ENCODE measurements around the gene TSR3. TPM values are rescaled to one million over a fixed set of nuclear protein-coding genes. Genes with fewer than 3 reads are reported as not detected.
A peak's percentile ranks its signal among the peaks of the same experiment; 100 is the strongest.

Gene TSR3
- total RNA-seq, 3 donors from 2014 or later = 108 to 133 (median 112) TPM

DNA sequence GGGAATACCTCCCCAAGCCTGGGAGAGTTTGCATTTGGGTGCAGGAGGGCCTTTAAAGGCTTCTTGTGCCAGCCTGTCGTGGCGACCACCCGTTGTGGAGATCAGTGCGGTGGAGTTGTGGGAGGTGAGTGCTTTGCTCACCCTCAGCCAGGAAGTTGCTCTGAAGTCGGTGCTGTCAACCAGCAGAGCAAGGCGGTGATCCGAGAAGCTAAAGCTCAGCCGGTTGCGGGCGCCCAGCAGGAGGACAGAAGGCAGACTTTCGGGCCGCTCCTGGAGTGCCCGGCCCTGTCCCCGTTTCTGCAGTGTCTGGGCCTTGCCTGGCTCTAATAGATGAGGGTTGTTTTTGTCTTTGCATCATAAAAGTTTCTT, 40.9 kb downstream of the TSR3 start:
- peaks cover 45% of the 10 kb centered on the region for H3K4me1 Mint-ChIP-seq (ENCODE audit: low read depth)
- ATAC-seq = no peak

DNA sequence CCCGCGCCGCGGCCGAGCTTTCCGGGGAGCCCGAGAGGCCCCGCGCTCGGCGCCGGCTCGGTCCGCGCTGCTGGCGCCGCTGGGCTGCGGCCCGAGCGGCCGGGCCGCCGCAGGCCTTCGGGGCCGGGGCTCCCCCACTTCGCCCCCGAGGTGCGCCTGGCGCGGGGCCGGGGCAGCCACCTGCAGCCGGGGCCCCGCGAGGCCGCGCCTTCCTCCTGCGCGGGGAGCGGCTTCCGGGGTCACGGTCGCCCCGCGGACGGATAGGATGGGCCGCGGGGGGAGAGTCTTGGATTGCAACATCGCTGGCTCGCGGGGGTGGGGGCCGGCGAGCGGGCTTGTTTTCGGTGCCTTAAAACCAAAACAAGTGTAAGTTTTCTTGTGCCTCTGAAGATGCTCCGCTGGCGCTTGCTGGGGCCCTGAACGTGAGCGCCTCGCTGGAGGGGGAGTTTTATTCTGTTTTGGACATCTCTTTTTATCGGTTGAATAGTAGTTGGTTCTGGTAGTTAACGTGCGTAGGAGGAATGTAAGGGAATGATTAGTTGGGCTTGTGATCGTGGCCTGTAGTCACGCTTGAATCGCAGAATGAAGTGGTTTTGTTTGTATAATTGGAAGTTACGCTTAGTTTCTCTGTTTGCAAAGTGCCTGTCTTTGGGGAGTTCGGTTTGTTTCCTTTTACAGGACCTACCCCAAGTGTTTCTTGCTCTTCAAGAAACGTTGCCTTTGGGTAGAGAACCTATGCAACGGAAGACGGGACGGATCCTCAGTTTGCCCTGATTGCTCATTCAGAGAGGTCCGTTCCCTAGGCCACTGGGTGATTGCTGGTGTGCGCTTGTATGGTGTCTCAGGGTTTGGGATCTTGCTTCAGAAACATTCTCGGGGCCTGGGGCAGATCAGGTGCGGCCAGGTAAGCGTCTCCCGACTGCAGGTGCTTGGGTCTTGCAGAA, 41.5 kb downstream of the TSR3 start:
- Mint-ChIP-seq H3K4me3 (peak overlapping the region; percentile 99), H3K36me3 (ENCODE audit: insufficient read depth) (peaks cover 11% of the 10 kb centered on the region), H3K9me3 (no peaks in the 10 kb centered on the region), H3K4me1 (ENCODE audit: low read depth) (peaks cover 45% of the 10 kb centered on the region), H3K27me3 (ENCODE audit: low read depth) (no peaks in the 10 kb centered on the region)
- peak; percentile 38 for DNase-seq
- peak; percentile 36 to 40 for ATAC-seq

More for the DNA sequence above, 40.9 kb downstream of the TSR3 start:
- Mint-ChIP-seq H3K36me3 (ENCODE audit: insufficient read depth) (peaks cover 15% of the 10 kb centered on the region), H3K9me3 (no peaks in the 10 kb centered on the region), H3K27me3 (ENCODE audit: low read depth) (no peaks in the 10 kb centered on the region), H3K4me3 (peak overlapping the region; percentile 99)
- no peak for DNase-seq

DNA sequence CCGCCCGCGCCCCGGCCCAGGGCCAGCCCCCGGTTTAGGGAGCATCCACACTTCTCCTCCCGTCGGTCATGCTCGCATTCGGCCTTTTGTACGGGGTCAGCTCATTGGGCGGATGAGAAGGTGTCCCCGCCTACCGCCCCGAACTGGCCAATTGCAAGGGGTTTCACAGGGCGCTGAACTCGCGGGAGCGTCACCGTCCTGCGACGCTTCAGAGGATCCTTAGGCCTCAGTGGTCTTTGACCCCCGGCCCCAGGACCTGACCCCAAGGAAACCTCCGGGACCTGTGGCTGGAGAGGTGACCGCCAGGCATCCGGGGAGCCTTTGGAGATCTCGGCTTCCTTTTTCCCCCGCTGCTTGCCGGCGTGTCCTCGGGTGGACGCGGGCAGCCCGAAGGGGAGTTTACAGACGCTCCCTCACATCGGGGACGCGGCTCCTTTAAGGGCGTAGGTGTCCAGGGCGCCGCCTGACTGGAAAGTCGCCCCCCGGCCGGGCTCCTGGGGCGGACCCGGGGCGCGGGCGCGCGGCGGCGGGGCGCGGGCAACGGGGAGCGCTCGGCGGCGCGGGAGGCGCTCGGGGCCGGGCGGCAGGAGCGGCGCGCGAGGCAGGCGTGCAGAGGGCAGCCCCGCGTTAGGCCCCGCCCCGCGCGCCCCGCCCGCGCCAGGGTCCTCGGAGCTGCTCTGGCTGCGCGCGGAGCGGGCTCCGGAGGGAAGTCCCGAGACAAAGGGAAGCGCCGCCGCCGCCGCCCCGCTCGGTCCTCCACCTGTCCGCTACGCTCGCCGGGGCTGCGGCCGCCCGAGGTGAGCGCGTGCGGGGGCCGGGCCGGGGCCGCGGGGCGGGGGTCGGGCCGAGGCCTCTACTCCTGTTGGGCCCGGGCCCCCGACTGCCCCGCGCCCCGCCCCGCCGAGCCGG, 42.4 kb downstream of the TSR3 start, which contains the start of gene UBE2I:
Gene UBE2I, plus strand, starts transcription at position 660 of the 909 bp plus-strand sequence. CDS start 4,395 bp downstream, outside the sequence.
- peak within 1 kb of the TSS; percentile 99 for H3K4me3 Mint-ChIP-seq
- no peaks in the 10 kb centered on the region for H3K27me3 Mint-ChIP-seq (ENCODE audit: low read depth)
- ATAC-seq (peak; percentile 73 to 75), DNase-seq (peak; percentile 96)
- no peaks in the 10 kb centered on the region for H3K9me3 Mint-ChIP-seq
- peaks cover 11% of the 10 kb centered on the region for H3K36me3 Mint-ChIP-seq (ENCODE audit: insufficient read depth)
- peaks cover 46% of the 10 kb centered on the region for H3K4me1 Mint-ChIP-seq (ENCODE audit: low read depth)

DNA sequence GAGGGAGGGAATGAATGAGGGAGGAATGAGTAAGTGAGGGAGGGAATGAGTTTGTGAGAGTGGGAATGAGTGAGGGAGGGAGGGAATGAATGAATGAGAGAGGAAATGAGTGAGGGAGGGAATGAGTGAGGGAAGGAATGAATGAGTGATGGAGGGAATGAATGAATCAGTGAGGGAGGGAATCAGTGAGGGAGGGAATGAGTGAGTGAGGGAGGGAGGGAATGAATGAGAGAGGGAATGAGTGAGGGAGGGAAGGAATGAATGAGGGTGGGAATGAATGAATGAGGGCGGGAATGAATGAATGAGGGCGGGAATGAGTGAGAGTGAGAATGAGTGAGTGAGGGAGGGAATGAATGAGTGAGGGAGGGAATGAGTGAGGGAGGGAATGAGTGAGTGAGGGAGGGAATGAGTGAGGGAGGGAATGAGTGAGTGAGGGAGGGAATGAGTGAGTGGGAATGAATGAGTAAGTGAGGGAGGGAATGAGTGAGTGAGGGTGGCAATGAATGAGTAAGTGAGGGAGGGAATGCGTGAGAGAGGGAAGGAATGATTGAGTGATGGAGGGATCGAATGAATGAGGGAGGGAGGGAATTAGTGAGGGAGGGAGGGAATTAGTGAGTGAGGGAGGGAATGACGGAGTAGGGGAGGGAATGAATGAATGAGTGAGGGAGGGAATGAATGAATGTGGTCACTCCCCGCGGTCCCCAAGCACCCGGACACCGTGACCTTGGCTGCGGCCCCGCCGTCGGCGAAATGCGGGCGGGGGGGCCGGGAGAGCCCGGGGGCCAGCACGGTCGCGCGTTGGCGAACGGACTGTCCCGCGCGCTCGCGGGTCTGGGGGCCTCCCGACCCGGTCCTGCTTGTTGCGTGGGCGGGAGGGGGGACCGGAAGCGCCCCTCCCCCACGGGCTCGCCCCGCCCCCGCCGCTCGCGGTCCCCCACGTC, 43.4 kb downstream of the TSR3 start:
- Mint-ChIP-seq H3K4me3 (peak overlapping the region; percentile 86), H3K27me3 (ENCODE audit: low read depth) (no peaks in the 10 kb centered on the region), H3K4me1 (ENCODE audit: low read depth) (peaks cover 46% of the 10 kb centered on the region), H3K9me3 (no peaks in the 10 kb centered on the region), H3K36me3 (ENCODE audit: insufficient read depth) (peaks cover 11% of the 10 kb centered on the region)
- peak; percentile 5 to 7 for ATAC-seq
- no peak for DNase-seq

DNA sequence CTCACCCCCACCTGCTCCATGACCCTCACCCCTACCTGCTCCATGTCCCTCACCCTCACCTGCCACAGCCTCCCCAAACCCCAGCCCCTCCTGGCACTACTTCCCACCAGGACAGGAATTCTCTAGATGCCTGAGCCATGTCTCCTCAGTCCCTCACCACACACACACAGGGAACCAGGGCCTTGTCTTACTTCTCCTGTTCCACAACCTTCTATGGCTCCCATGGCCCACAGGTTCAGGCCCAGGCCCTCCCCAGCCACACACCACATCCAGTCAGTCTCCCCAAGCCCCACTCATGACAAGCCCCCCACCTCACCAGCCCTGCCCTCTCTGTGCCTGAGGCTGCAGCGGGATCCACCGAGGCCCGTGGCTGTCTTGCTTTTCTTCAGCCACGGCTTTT, 45.3 kb downstream of the TSR3 start:
- DNase-seq (no peak), ATAC-seq (no peak)
- H3K27me3 Mint-ChIP-seq (ENCODE audit: low read depth) = no peaks in the 10 kb centered on the region
- peaks cover 35% of the 10 kb centered on the region for H3K4me1 Mint-ChIP-seq (ENCODE audit: low read depth)
- H3K9me3 Mint-ChIP-seq = no peaks in the 10 kb centered on the region
- no peak overlapping the region for H3K4me3 Mint-ChIP-seq
- H3K36me3 Mint-ChIP-seq (ENCODE audit: insufficient read depth) = peaks cover 8% of the 10 kb centered on the region

DNA sequence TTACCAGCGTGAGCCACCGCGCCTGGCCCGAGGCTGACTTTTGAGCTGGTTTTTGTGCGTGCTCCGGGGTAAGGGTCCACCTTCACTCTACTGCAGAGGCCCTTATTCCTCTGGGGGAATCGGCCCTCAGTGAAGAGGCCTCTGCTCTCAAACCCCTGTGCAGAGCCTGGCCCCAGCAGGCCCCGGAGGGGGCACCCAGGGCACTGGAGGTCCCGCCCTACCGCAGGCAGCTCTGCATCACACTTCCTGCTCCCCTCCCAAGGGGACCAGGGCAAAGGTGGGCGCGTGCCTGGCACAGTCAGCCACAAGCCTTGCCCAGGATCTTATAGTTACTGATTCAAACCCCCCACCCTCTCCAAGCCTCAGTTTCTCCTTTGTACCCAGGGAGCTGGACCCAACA, 45.9 kb downstream of the TSR3 start:
- Mint-ChIP-seq H3K36me3 (ENCODE audit: insufficient read depth) (peaks cover 8% of the 10 kb centered on the region), H3K27me3 (ENCODE audit: low read depth) (no peaks in the 10 kb centered on the region), H3K4me1 (ENCODE audit: low read depth) (peaks cover 30% of the 10 kb centered on the region), H3K9me3 (no peaks in the 10 kb centered on the region), H3K4me3 (no peak overlapping the region)
- ATAC-seq (no peak), DNase-seq (no peak)

DNA sequence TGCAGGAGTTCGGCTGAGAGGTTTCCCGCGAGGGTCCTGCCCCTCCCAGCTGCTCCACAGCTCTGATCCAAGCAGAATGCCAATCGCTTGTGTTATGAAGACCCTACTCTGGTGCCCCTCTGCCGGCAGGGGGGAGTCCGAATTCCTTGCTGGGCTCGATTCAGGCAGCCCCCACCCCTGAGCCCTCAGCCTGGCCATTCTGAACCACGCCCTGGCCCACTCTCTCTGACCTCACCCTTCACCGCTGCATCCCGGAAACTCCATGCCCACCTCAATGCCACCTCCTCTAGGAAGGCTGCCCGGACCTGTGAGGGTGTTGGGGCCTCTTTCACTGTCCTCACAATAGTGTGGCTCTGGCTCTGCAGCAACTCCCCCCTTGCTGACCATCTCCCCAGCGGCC, 50.1 kb downstream of the TSR3 start:
- DNase-seq (no peak), ATAC-seq (no peak)
- H3K27me3 Mint-ChIP-seq (ENCODE audit: low read depth) = peaks cover 15% of the 10 kb centered on the region
- H3K4me1 Mint-ChIP-seq (ENCODE audit: low read depth) = peaks cover 28% of the 10 kb centered on the region
- H3K36me3 Mint-ChIP-seq (ENCODE audit: insufficient read depth) = no peaks in the 10 kb centered on the region
- no peak overlapping the region for H3K4me3 Mint-ChIP-seq
- no peaks in the 10 kb centered on the region for H3K9me3 Mint-ChIP-seq

DNA sequence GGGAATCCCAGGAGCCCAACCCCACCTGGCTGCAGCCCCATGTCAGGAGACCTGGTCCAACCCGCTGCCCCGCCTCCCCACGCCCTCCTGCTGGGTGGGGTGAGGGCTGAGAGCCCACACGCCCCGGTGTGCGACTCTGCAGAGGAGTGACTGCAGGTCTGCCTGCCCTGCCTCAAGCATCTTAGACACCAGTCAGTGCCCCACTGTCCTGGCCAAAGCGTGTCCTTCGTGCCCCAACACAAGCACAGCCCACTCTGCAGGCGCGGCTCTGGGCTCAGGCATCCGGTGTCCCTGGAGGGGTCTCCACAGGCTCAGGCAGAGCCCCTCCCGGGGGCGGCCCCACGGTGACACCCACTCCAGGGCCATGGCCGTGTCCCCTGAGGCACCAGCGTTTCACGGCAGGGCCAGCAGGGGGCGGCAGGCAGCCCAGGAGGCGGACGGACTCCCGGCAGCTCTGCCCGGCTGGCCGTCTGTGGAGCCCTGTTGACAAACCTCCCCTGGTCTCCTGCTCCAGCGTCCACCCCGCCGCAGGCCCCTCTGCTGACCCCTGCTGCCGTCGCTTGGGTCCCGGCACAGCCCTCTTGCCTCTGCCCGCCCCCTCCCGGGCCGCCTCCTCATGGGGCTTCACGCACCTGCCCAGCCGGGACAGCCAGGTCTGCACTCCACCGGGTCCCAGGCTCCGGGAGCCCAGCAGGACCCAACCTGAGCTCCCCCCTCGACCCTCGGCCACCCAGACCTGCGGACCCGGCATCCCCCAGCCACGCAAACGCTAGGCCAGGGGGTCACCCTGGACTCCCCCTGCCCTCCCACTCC, 50.8 kb downstream of the TSR3 start:
- Mint-ChIP-seq H3K4me3 (no peak overlapping the region), H3K27me3 (ENCODE audit: low read depth) (peaks cover 15% of the 10 kb centered on the region), H3K4me1 (ENCODE audit: low read depth) (peaks cover 25% of the 10 kb centered on the region), H3K36me3 (ENCODE audit: insufficient read depth) (no peaks in the 10 kb centered on the region), H3K9me3 (no peaks in the 10 kb centered on the region)
- DNase-seq = peak; percentile 65
- ATAC-seq = peak; percentile 78 to 79

DNA sequence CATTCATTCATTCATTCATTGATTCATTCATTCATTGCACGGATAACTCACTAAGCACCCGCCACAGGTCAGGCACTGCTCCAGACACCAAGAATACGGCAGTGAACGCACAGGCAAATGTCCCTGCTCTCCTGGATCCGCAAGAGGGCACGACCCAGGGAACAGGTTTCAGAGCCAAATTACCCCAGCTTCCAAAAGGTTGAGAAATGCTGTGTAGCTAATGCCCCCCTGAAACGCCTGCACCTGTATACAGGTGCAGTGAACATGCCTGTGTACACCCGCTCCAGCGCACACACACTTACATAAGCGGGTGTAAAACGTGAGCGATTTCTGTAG, 51.8 kb downstream of the TSR3 start:
- Mint-ChIP-seq H3K9me3 (no peaks in the 10 kb centered on the region), H3K27me3 (ENCODE audit: low read depth) (peaks cover 15% of the 10 kb centered on the region), H3K4me1 (ENCODE audit: low read depth) (peaks cover 24% of the 10 kb centered on the region), H3K4me3 (no peak overlapping the region), H3K36me3 (ENCODE audit: insufficient read depth) (no peaks in the 10 kb centered on the region)
- DNase-seq (no peak), ATAC-seq (no peak)

Other genes with a start within 250 kb of the TSR3 start
- under 1 TPM; 0.34 to 0.51 (median 0.41) TPM for gene CACNA1H, start 198.8 kb downstream of the TSR3 start, total RNA-seq
- gene TPSG1, start 126.6 kb downstream of the TSR3 start, total RNA-seq = not detected
- gene TPSB2, start 121.7 kb downstream of the TSR3 start, total RNA-seq = under 1 TPM in 2 of 3 donors, not detected in 1; 0.41 to 0.46 TPM
- gene TPSAB1, start 111.2 kb downstream of the TSR3 start, total RNA-seq = under 1 TPM in 1 of 3 donors, not detected in 2; 0.35 TPM
- gene TPSD1, start 95.8 kb downstream of the TSR3 start, total RNA-seq = under 1 TPM in 1 of 3 donors, not detected in 2; 0.38 TPM
- 100 to 1,000 TPM; 234 to 251 (median 247) TPM for gene UBE2I, start 42.2 kb downstream of the TSR3 start, total RNA-seq
- under 1 TPM; 0.08 to 0.24 (median 0.16) TPM for gene BAIAP3, start 18.2 kb downstream of the TSR3 start, total RNA-seq
- gene GNPTG, start 53 bp upstream of the TSR3 start, total RNA-seq = 10 to 100 TPM; 21.8 to 27.4 (median 23.1) TPM
- 10 to 100 TPM; 24.5 to 30.2 (median 29.0) TPM for gene UNKL, start 62.8 kb upstream of the TSR3 start, total RNA-seq
- 10 to 100 TPM; 31.8 to 34.6 (median 33.1) TPM for gene UQCC4, start 68.9 kb upstream of the TSR3 start, total RNA-seq
- under 1 TPM in 2 of 3 donors, not detected in 1; 0.22 to 0.29 TPM for gene PERCC1, start 79.2 kb upstream of the TSR3 start, total RNA-seq
- 1 to 10 TPM in 2 of 3 donors, under 1 TPM in 1; 0.73 to 2.5 (median 2.2) TPM for gene CCDC154, start 92.7 kb upstream of the TSR3 start, total RNA-seq
- gene CLCN7, start 123.2 kb upstream of the TSR3 start, total RNA-seq = 10 to 100 TPM; 54.2 to 60.7 (median 54.7) TPM
- gene PTX4, start 137.1 kb upstream of the TSR3 start, total RNA-seq = under 1 TPM in 1 of 3 donors, not detected in 2; 0.28 TPM
- 100 to 1,000 TPM; 103 to 131 (median 121) TPM for gene TELO2, start 141.5 kb upstream of the TSR3 start, total RNA-seq
- gene TMEM204, start 181.8 kb upstream of the TSR3 start, total RNA-seq = 10 to 100 TPM; 11.7 to 16.7 (median 16.2) TPM

Measured in activated T-cell treated with anti-CD3 and anti-CD28 coated beads, Interleukin-2, amount 50 U/mL, for 4 hours (primary cell).